B cell (primary cell): ENCODE measurements around the gene EZH2. TPM values are rescaled to one million over a fixed set of nuclear protein-coding genes. Genes with fewer than 3 reads are reported as not detected.

Experiments used
- ATAC-seq: fragments of 200-7000 bp; cut with Tn5 transposase; one replicate; pipeline ENCODE4 v1.10.0; 2021; ENCODE audit warnings: low read depth, mild to moderate bottlenecking, moderate number of reproducible peaks, moderate library complexity
- CTCF ChIA-PET: fragments of 350-600 bp; sonication (Branson Sonifier 250); formaldehyde crosslinking; loops from one replicate; lab custom pipeline; 2021; ENCODE audit warnings: antibody characterized with exemption, inconsistent platforms; lab: Charles Lee
- POLR2A ChIA-PET: fragments of 350-600 bp; sonication (Branson Sonifier 250); formaldehyde crosslinking; loops from one replicate; lab custom pipeline; 2021; ENCODE audit warnings: antibody characterized with exemption; lab: Charles Lee
- DNase-seq: peaks from one replicate; pipeline ENCODE4 v3.0.0; 2013
- H2AFZ ChIP-seq: 2 replicates; pipeline ENCODE4 v1.6.1; 2012; ENCODE audit warnings: mild to moderate bottlenecking, low read depth, low read length; ENCODE audit not compliant: insufficient read depth, poor library complexity, severe bottlenecking
- H3K27ac ChIP-seq, 2 donors: 1 replicate in 1 of 2; 2 replicates in 1 of 2; pipeline ENCODE4 v1.5.1; 2012 to 2013; ENCODE audit warnings: low read length in 2 of 2, mild to moderate bottlenecking in 2 of 2, moderate library complexity in 1 of 2
- H3K27me3 ChIP-seq, 4 experiments: fragments of 200-600 bp in 1 of 4; sonication (generic) in 1 of 4; replicated peaks in 1 of 4; 1 replicate in 2 of 4; 2 replicates in 2 of 4; pipeline versions ENCODE4 v1.6.1 to v1.7.0; 2013 to 2016; ENCODE audit warnings: low read length in 3 of 4, mild to moderate bottlenecking in 2 of 4, mixed read lengths in 1 of 4, moderate library complexity in 1 of 4; ENCODE audit not compliant: insufficient read depth in 4 of 4, control insufficient read depth in 3 of 4; ENCODE audit errors: control extremely low read depth in 1 of 4
- H3K36me3 ChIP-seq, 2 experiments: replicated peaks in 1 of 2; 1 replicate in 1 of 2; 2 replicates in 1 of 2; pipeline versions ENCODE4 v1.6.1 to v1.7.1; 2013; ENCODE audit warnings: low read length in 1 of 2; ENCODE audit not compliant: insufficient read depth in 2 of 2, control insufficient read depth in 1 of 2; ENCODE audit errors: control extremely low read depth in 1 of 2, extremely low read depth in 1 of 2
- H3K4me1 ChIP-seq, 2 donors: fragments of 200-600 bp in 1 of 2; sonication (generic) in 1 of 2; 1 replicate in 1 of 2; 2 replicates in 1 of 2; pipeline versions ENCODE4 v1.5.1 to v1.6.1; 2013 to 2017; ENCODE audit warnings: low read length in 2 of 2; ENCODE audit not compliant: control insufficient read depth in 2 of 2, insufficient read depth in 2 of 2
- H3K4me2 ChIP-seq: replicated peaks from 2 replicates; pipeline ENCODE3; 2012; ENCODE audit warnings: mild to moderate bottlenecking, low read depth, low read length; ENCODE audit not compliant: poor library complexity, severe bottlenecking
- H3K4me3 ChIP-seq, 5 experiments: fragments of 200-600 bp in 1 of 5; sonication (generic) in 1 of 5; 1 replicate in 3 of 5; 2 replicates in 2 of 5; pipeline versions ENCODE4 v1.5.1 to v1.7.0; 2011 to 2016; ENCODE audit warnings: low read length in 4 of 5, mild to moderate bottlenecking in 4 of 5, low read depth in 2 of 5, control low read depth in 1 of 5, moderate library complexity in 1 of 5; ENCODE audit not compliant: insufficient read depth in 1 of 5; ENCODE audit errors: control extremely low read depth in 1 of 5, extremely low read depth in 1 of 5
- H3K79me2 ChIP-seq: fragments of 200-600 bp; sonication (generic); one replicate; pipeline ENCODE4 v1.6.0; 2016; ENCODE audit warnings: low read length; ENCODE audit not compliant: control insufficient read depth, insufficient read depth
- H3K9ac ChIP-seq: fragments of 200-600 bp; sonication (generic); 2 replicates; pipeline ENCODE4 v1.6.1; 2017; ENCODE audit warnings: mild to moderate bottlenecking, low read length, moderate library complexity
- H3K9me3 ChIP-seq, 3 donors: one replicate each; pipeline versions ENCODE4 v1.6.1 to v1.7.1; 2013; ENCODE audit warnings: low read length in 2 of 3; ENCODE audit not compliant: control insufficient read depth in 2 of 3, insufficient read depth in 1 of 3; ENCODE audit errors: control extremely low read depth in 1 of 3
- H4K20me1 ChIP-seq: 2 replicates; pipeline ENCODE4 v1.6.0; 2012; ENCODE audit warnings: mild to moderate bottlenecking, low read length; ENCODE audit not compliant: insufficient read depth, control insufficient read depth, poor library complexity, severe bottlenecking
- H3K27ac Mint-ChIP-seq: one replicate; pipeline ENCODE4 v1.8.0; 2021; ENCODE audit warnings: mixed read lengths
- H3K27me3 Mint-ChIP-seq: one replicate; pipeline ENCODE4 v1.8.0; 2021; ENCODE audit warnings: mixed read lengths
- H3K4me1 Mint-ChIP-seq: one replicate; pipeline ENCODE4 v1.8.0; 2021; ENCODE audit warnings: mixed read lengths
- H3K4me3 Mint-ChIP-seq: one replicate; pipeline ENCODE4 v1.8.0; 2021; ENCODE audit warnings: mixed read lengths
- H3K9me3 Mint-ChIP-seq: one replicate; pipeline ENCODE4 v1.8.0; 2022; ENCODE audit warnings: mixed read lengths; ENCODE audit not compliant: insufficient read depth
- EZH2 ChIP-seq: IDR thresholded peaks from 2 replicates; pipeline ENCODE4 v1.6.1; 2012; ENCODE audit warnings: borderline replicate concordance, low read depth, mild to moderate bottlenecking, moderate library complexity, low read length; ENCODE audit not compliant: insufficient read depth, poor library complexity, severe bottlenecking
- WGBS: methylation state at CpG from one replicate; pipeline ENCODE4 v1.1.5; 2013; ENCODE audit warnings: missing lambda C conversion rate; ENCODE audit not compliant: insufficient coverage; 5-methylcytosine and 5-hydroxymethylcytosine counted together
- intact Hi-C: fragments of 100-400 bp; cut with micrococcal nuclease; formaldehyde crosslinking; loops from one replicate; pipeline ENCODE4 v1.10.0; 2022
- polyA plus RNA-seq: library from polyadenylated mRNA; depleted of rRNA; stranded (reverse); fragments of >200 nt; gene quantifications from 2 replicates; pipeline ENCODE4 v1.2.3, GENCODE V29; 2012
- total RNA-seq, 2 donors: library from RNA; stranded (reverse); fragments of 120-200 nt in 1 of 2; gene quantifications; 1 replicate in 1 of 2; 2 replicates in 1 of 2; pipeline versions ENCODE4 v1.2.3 to v1.2.4, GENCODE V29; 2013 to 2022
- TF ChIP-seq, protein P1 (sequence below): fragments of 200-600 bp; IDR thresholded peaks from one replicate; pipeline ENCODE4 v1.8.0; 2022; ENCODE audit warnings: antibody characterized with exemption, mild to moderate bottlenecking

EZH2 gene
- total and polyA plus RNA-seq, 2 donors (not counting 1 experiment from before 2014, with no cell fraction given): 5.1 to 10.3 TPM

DNA sequence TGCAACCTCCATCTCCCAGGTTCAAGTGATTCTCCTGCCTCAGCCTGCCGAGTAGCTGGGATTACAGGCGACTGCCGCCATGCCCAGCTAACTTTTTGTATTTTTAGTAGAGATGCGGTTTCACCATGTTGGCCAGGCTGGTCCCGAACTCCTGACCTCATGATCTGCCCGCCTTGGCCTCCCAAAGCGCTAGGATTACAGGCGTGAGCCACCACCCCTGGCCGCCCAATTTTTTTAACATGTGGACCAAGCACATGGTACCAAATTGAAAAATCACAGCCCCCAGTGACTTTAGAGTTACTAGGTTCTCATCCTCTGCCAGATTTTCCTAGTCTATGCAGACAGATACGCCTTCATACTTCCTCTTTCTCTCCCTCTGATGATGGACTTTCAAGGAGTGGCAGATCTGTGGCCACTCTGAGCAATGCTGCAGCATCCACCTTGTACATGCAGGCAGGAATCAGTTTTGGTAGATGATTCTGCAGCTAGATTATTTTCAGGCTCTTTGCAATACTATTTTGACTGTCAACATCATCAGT lies 34.0 kb upstream of the EZH2 start:
- no peaks in the 10 kb centered on the region for H3K36me3 ChIP-seq
- no peaks in the 10 kb centered on the region for H3K9me3 ChIP-seq
- peaks cover 8 to 27% of the 10 kb centered on the region in 2 donors for H3K4me1 ChIP-seq
- no peaks in the 10 kb centered on the region for H3K27me3 ChIP-seq
- no peaks in the 10 kb centered on the region for H3K9me3 Mint-ChIP-seq
- no peak overlapping the region for H3K4me3 Mint-ChIP-seq
- H4K20me1 ChIP-seq: no peaks in the 10 kb centered on the region
- ATAC-seq: no peak
- H3K27ac ChIP-seq: no peak overlapping the region
- intact Hi-C loops: no loop called here
- 96% methylated on average over 10 of the region's 10 CpGs for WGBS
- no peak overlapping the region for H3K27ac Mint-ChIP-seq
- no peak for DNase-seq
- no peaks in the 10 kb centered on the region for H3K27me3 Mint-ChIP-seq
- ChIA-PET POLR2A (no interaction called here), CTCF (no interaction called here)
- H2AFZ ChIP-seq: no peak overlapping the region
- H3K4me1 Mint-ChIP-seq: peaks cover 23% of the 10 kb centered on the region
- no peak overlapping the region for H3K4me3 ChIP-seq
- no peak overlapping the region for H3K9ac ChIP-seq
- no peak overlapping the region for H3K4me2 ChIP-seq
- H3K79me2 ChIP-seq: no peaks in the 10 kb centered on the region
- TF ChIP-seq, protein P1, sequence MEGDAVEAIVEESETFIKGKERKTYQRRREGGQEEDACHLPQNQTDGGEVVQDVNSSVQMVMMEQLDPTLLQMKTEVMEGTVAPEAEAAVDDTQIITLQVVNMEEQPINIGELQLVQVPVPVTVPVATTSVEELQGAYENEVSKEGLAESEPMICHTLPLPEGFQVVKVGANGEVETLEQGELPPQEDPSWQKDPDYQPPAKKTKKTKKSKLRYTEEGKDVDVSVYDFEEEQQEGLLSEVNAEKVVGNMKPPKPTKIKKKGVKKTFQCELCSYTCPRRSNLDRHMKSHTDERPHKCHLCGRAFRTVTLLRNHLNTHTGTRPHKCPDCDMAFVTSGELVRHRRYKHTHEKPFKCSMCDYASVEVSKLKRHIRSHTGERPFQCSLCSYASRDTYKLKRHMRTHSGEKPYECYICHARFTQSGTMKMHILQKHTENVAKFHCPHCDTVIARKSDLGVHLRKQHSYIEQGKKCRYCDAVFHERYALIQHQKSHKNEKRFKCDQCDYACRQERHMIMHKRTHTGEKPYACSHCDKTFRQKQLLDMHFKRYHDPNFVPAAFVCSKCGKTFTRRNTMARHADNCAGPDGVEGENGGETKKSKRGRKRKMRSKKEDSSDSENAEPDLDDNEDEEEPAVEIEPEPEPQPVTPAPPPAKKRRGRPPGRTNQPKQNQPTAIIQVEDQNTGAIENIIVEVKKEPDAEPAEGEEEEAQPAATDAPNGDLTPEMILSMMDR: no peak
- no peak for TF ChIP-seq EZH2

DNA sequence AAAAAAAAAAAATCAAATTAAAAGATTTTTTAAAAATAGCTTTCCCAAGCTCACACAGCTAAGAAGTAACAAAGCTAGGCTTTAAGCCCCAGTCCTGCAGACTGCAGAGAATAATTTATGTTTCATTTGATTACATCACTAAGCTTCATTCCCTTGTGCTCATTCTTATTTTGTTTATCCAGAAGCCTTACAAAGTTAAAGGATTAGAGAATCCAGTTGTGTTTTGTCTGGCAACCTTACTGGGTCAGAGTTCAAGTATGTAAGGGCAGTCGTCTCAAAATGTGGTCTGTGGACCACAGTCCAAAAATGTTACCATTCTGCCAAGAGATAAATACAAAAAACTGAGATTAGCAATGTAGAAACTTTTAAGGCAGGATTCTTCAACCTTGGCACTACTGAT lies 32.1 kb upstream of the EZH2 start:
- Histone ChIP-seq H3K9ac (no peak overlapping the region), H3K4me3 (no peak overlapping the region), H2AFZ (no peak overlapping the region), H3K27ac (no peak overlapping the region), H3K36me3 (no peaks in the 10 kb centered on the region), H3K9me3 (no peaks in the 10 kb centered on the region), H3K4me2 (no peak overlapping the region), H3K4me1 (peaks cover 9 to 30% of the 10 kb centered on the region in 2 donors), H3K27me3 (no peaks in the 10 kb centered on the region), H4K20me1 (no peaks in the 10 kb centered on the region), H3K79me2 (no peaks in the 10 kb centered on the region)
- no CpG with 5 or more reads among the region's 1 CpG for WGBS
- ChIA-PET POLR2A (no interaction called here), CTCF (no interaction called here)
- ATAC-seq: no peak
- H3K4me3 Mint-ChIP-seq: no peak overlapping the region
- H3K27me3 Mint-ChIP-seq: no peaks in the 10 kb centered on the region
- H3K9me3 Mint-ChIP-seq: no peaks in the 10 kb centered on the region
- intact Hi-C loops: no loop called here
- no peak for DNase-seq
- H3K27ac Mint-ChIP-seq: no peak overlapping the region
- peaks cover 33% of the 10 kb centered on the region for H3K4me1 Mint-ChIP-seq
- TF ChIP-seq, protein P1: no peak
- TF ChIP-seq EZH2: no peak
